MM.1S (cell line): ENCODE results near the gene TENM4.

Experiments used
- DNase-seq: peaks from one replicate; pipeline ENCODE4 v3.0.0-alpha.2; 2015
- H2AFZ ChIP-seq: fragments of 300-600 bp; sonication (generic); 2 replicates; pipeline ENCODE4 v1.6.0; 2016; ENCODE audit warnings: antibody characterized with exemption, low read length
- H3F3A ChIP-seq: fragments of 300-600 bp; sonication (generic); 2 replicates; pipeline ENCODE4 v1.6.1; 2016; ENCODE audit warnings: mild to moderate bottlenecking, antibody characterized with exemption, low read length, moderate library complexity, mixed read lengths; ENCODE audit not compliant: insufficient read depth
- H3K27ac ChIP-seq: fragments of 300-600 bp; sonication (generic); 2 replicates; pipeline ENCODE4 v1.5.1; 2016; ENCODE audit warnings: mild to moderate bottlenecking, low read length
- H3K27me3 ChIP-seq: fragments of 300-600 bp; sonication (generic); replicated peaks from 2 replicates; pipeline ENCODE4 v1.6.0; 2016; ENCODE audit warnings: low read length; ENCODE audit not compliant: insufficient read depth
- H3K36me3 ChIP-seq: fragments of 300-600 bp; sonication (generic); replicated peaks from 2 replicates; pipeline ENCODE4 v1.6.1; 2016; ENCODE audit warnings: mild to moderate bottlenecking, low read length, mixed read lengths; ENCODE audit not compliant: insufficient read depth
- H3K4me1 ChIP-seq: fragments of 300-600 bp; sonication (generic); 2 replicates; pipeline ENCODE4 v1.6.1; 2016; ENCODE audit warnings: low read length, mixed read lengths
- H3K4me2 ChIP-seq: fragments of 300-600 bp; sonication (generic); 2 replicates; pipeline ENCODE4 v1.6.0; 2016; ENCODE audit warnings: low read depth, low read length
- H3K4me3 ChIP-seq: fragments of 300-600 bp; sonication (generic); 2 replicates; pipeline ENCODE4 v1.5.1; 2016; ENCODE audit warnings: low read length, mixed read lengths
- H3K79me2 ChIP-seq: fragments of 300-600 bp; sonication (generic); 2 replicates; pipeline ENCODE4 v1.6.1; 2016; ENCODE audit warnings: mixed run types, low read length, mixed read lengths
- H3K9ac ChIP-seq: fragments of 300-600 bp; sonication (generic); 2 replicates; pipeline ENCODE4 v1.6.1; 2016; ENCODE audit warnings: low read length, mixed read lengths
- H3K9me2 ChIP-seq: fragments of 300-600 bp; sonication (generic); replicated peaks from 2 replicates; pipeline ENCODE4 v1.6.1; 2016; ENCODE audit warnings: mild to moderate bottlenecking, low read length, mixed read lengths; ENCODE audit not compliant: insufficient read depth
- H3K9me3 ChIP-seq: fragments of 300-600 bp; sonication (generic); replicated peaks from 2 replicates; pipeline ENCODE4 v1.6.1; 2016; ENCODE audit warnings: mild to moderate bottlenecking, low read length, mixed read lengths; ENCODE audit not compliant: insufficient read depth
- H4K20me1 ChIP-seq: fragments of 300-600 bp; sonication (generic); 2 replicates; pipeline ENCODE4 v1.6.1; 2016; ENCODE audit warnings: mild to moderate bottlenecking, low read length, moderate library complexity, mixed read lengths; ENCODE audit not compliant: insufficient read depth
- CTCF ChIP-seq: fragments of 300-600 bp; sonication (generic); IDR thresholded peaks from 2 replicates; pipeline ENCODE4 v1.5.1; 2016; ENCODE audit warnings: antibody characterized with exemption, low read length, mixed read lengths
- EZH2 ChIP-seq: fragments of 300-600 bp; sonication (generic); optimal IDR thresholded peaks from 2 replicates; pipeline ENCODE3; 2017; ENCODE audit warnings: low read depth, mild to moderate bottlenecking, antibody characterized with exemption, low read length, mixed read lengths
- EZH2phosphoT487 ChIP-seq: fragments of 300-600 bp; sonication (generic); IDR thresholded peaks from 2 replicates; pipeline ENCODE4 v1.6.1; 2018; ENCODE audit warnings: antibody characterized with exemption, low read length

TENM4 gene

GRCh38 chr11:79375818-79376550, 64.8 kb downstream of the TENM4 start:
- Histone ChIP-seq H3K4me2 (no peak overlapping the region), H3K9ac (no peak overlapping the region), H2AFZ (no peak overlapping the region), H3K4me3 (no peak overlapping the region), H3K9me3 (no peaks in the 10 kb centered on the region), H3K27me3 (no peaks in the 10 kb centered on the region), H3K27ac (no peak overlapping the region), H3K79me2 (no peaks in the 10 kb centered on the region), H3F3A (no peaks in the 10 kb centered on the region), H3K36me3 (no peaks in the 10 kb centered on the region), H4K20me1 (no peaks in the 10 kb centered on the region), H3K4me1 (no peaks in the 10 kb centered on the region), H3K9me2 (no peaks in the 10 kb centered on the region)
- no peak for DNase-seq
- no peak for TF ChIP-seq EZH2
- TF ChIP-seq EZH2phosphoT487: no peak
- no peak for TF ChIP-seq CTCF

GRCh38 chr11:79374727-79375126, 66.1 kb downstream of the TENM4 start:
- Histone ChIP-seq H3K9me3 (no peaks in the 10 kb centered on the region), H2AFZ (no peak overlapping the region), H3F3A (no peaks in the 10 kb centered on the region), H3K4me2 (no peak overlapping the region), H3K9ac (no peak overlapping the region), H3K27me3 (no peaks in the 10 kb centered on the region), H3K27ac (no peak overlapping the region), H4K20me1 (no peaks in the 10 kb centered on the region), H3K4me3 (no peak overlapping the region), H3K36me3 (no peaks in the 10 kb centered on the region), H3K4me1 (no peaks in the 10 kb centered on the region), H3K9me2 (no peaks in the 10 kb centered on the region), H3K79me2 (no peaks in the 10 kb centered on the region)
- DNase-seq: no peak
- TF ChIP-seq EZH2phosphoT487 (no peak), EZH2 (no peak), CTCF (no peak)

GRCh38 chr11:79371724-79372123, 69.1 kb downstream of the TENM4 start:
- Histone ChIP-seq H3K79me2 (no peaks in the 10 kb centered on the region), H3K36me3 (no peaks in the 10 kb centered on the region), H3K9me2 (no peaks in the 10 kb centered on the region), H3K4me2 (no peak overlapping the region), H3K9me3 (no peaks in the 10 kb centered on the region), H4K20me1 (no peaks in the 10 kb centered on the region), H3K27ac (no peak overlapping the region), H2AFZ (no peak overlapping the region), H3K4me3 (no peak overlapping the region), H3F3A (no peaks in the 10 kb centered on the region), H3K9ac (no peak overlapping the region), H3K4me1 (no peaks in the 10 kb centered on the region), H3K27me3 (no peaks in the 10 kb centered on the region)
- DNase-seq: no peak
- TF ChIP-seq EZH2phosphoT487 (no peak), EZH2 (no peak), CTCF (no peak)
